GM21381 (cell line): Measurements from ENCODE around the gene PATZ1.
"Not testable (repeated sequence)": the region's sequence is repeated elsewhere in the genome, so short reads cannot be mapped to it uniquely, and the experiment has no call there.

ENCODE experiments used
- ATAC-seq: cut with Tn5 transposase; IDR thresholded peaks from one replicate; pipeline ENCODE4 v1.9.1; 2021; ENCODE audit warnings: mild to moderate bottlenecking, moderate library complexity; ENCODE audit not compliant: unreplicated experiment

PATZ1 gene

GRCh38 chr22:31346255-31346732, at the start of gene PATZ1:
Gene PATZ1, minus strand, starts transcription at chr22:31346346. Its CDS starts 744 bp downstream, at chr22:31345602.
- peak; percentile 39 for ATAC-seq

GRCh38 chr22:31394326-31394725, 48.2 kb upstream of the PATZ1 start:
- ATAC-seq: no peak

GRCh38 chr22:31393893-31394292, 47.7 kb upstream of the PATZ1 start:
- no peak for ATAC-seq

- not testable (repeated sequence) for ATAC-seq
Observed at GRCh38 chr22:31378651-31379050, 32.5 kb upstream of the PATZ1 start.

- no peak for ATAC-seq
Observed at GRCh38 chr22:31378123-31378522, 32.0 kb upstream of the PATZ1 start.

GRCh38 chr22:31377612-31378011, 31.5 kb upstream of the PATZ1 start:
- no peak for ATAC-seq

GRCh38 chr22:31367426-31367825, 21.3 kb upstream of the PATZ1 start:
- ATAC-seq: no peak

- ATAC-seq: no peak
Observed at GRCh38 chr22:31363885-31364465, 17.8 kb upstream of the PATZ1 start.

GRCh38 chr22:31361743-31362142, 15.6 kb upstream of the PATZ1 start:
- ATAC-seq: no peak

- ATAC-seq: no peak
Observed at GRCh38 chr22:31360029-31360428, 13.9 kb upstream of the PATZ1 start.

GRCh38 chr22:31354515-31354914, 8.4 kb upstream of the PATZ1 start:
- no peak for ATAC-seq

- no peak for ATAC-seq
Observed at GRCh38 chr22:31350410-31350863, 4.3 kb upstream of the PATZ1 start.

- ATAC-seq: no peak
Observed at GRCh38 chr22:31349960-31350359, 3.8 kb upstream of the PATZ1 start.

GRCh38 chr22:31348766-31349165, 2.6 kb upstream of the PATZ1 start:
- no peak for ATAC-seq

- not testable (repeated sequence) for ATAC-seq
Observed at GRCh38 chr22:31348009-31348337, 1.8 kb upstream of the PATZ1 start.

GRCh38 chr22:31347251-31348008, 1.3 kb upstream of the PATZ1 start:
- no peak for ATAC-seq

- ATAC-seq: no peak
Observed at GRCh38 chr22:31346733-31347250, 646 bp upstream of the PATZ1 start.

GRCh38 chr22:31345331-31346254, 553 bp downstream of the PATZ1 start:
- ATAC-seq: peak; percentile 45

GRCh38 chr22:31344578-31345330, 1.4 kb downstream of the PATZ1 start:
- ATAC-seq: no peak

- ATAC-seq: no peak
Observed at GRCh38 chr22:31344256-31344577, 1.9 kb downstream of the PATZ1 start.
